Inflammatory macrophage treated with lipopolysaccharide for 1 hour (primary cell): ENCODE data around the gene NEK6.

Experiments
- DNase-seq, 2 donors: peaks; one replicate each; pipeline ENCODE4 v3.0.0-alpha.2; 2020 to 2022

NEK6 gene

DNA sequence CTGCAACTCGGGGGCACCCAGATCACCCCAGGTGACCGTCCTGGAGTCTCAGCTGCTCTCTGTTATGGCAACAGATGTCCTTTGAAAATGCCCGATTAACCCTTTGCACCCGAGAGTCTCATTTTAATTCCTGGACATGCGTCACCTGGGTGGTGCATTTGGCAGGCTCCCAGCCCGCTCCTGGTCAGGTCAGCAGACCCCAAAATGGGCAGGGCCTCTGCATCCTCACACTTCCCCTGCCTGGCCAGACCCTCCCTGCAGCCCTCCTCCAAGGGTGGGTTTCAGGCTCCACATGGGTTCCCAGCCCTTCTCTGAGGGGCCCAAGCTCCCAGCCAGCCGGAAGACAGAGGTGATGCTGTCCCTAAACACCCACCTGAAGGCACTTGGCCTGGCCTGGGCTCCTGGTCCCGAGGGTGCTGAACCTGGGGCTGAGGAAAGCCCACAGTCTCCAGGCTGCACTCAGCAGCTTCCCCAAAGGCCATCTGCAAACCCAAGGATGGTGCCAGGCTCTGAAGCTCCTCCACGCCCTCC lies 88.1 kb downstream of the NEK6 start:
- no peak for DNase-seq

DNA sequence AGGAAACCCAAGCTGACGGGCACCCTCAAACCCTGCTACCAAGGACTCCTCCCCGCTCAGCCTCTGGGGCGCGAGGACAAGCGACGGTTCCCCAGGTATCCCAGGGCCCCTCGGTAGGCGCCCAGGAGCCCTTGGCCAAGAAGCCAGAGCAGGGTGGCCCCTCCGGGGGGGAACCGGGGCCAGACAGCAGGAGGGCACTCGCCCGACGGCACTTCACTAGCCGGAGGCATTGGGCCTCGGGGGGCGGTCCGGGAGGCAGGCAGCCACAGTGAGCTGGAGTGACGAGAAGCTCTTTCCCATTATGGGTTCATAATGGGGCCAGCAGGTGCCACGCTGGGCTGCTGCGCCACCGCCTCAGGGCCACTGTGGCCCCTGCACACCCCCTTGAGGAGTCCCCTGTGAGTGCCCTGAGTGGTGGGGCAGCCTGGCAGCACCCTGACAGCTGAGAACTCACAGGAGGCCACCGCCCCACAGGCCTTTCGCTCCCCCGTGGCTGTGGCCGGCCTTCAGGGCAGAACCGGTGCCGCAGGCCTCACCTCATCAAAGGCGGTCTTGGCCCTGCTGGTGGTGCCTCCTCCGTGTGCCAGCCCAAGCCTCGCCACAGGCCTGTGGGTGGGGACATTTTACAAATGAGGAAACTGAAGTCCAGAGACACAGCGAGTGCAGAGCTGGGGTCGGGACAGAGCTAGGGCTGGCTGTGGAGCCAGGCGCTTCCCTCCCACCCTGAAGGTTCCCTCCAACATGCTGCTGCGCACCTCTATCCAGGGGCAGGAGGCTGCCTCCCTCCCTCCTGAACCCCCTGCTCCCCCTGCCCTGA lies 88.8 kb downstream of the NEK6 start:
- peak in 1 of 2 donors; percentile 45 for DNase-seq

- DNase-seq, result no peak
These were observed 89.6 kb downstream of the NEK6 start for GRCh38 chr9:124347206-124347967.

DNA sequence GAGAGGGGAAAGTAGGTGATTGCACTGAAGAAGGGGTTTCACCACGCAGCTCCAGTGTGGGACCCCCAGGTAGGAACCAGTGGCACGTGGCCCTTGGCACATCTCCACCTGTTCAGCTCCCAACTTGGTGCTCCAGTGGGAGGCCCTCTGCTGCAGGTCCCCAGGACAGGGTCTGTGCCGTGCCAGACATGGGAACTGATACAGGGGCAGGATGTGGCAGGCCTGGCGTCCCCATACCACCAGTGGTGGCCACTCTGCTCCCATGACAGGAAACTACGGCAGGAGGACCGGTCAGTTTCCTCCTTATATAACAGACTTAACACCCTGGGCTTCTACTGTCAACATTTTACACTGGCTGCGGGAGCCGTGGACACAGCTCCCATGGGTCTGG lies 90.2 kb downstream of the NEK6 start:
- DNase-seq, result no peak

GRCh38 chr9:124348363-124348762 lies 90.6 kb downstream of the NEK6 start:
- DNase-seq, result no peak

DNA sequence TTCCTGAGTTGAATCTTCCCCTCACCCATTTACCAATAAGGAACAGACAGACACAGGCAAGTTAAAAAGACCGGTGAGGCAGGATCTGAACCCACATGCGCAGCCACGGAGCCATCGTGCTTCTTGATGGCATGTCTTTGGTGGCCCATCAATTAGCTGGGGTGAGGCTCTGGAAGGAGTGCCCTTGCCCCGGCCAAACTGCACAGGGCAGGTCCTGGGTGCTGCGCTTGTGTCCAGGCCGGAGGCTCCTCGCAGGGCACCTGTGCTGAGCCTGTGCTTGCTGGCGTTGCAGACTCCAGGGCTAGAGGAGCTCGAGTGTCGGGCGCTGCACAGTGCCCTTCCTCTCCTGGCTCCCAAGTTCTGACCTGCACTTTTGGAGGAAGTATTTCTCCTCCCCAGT lies 91.1 kb downstream of the NEK6 start:
- no peak for DNase-seq

- DNase-seq, result no peak
These were observed 91.5 kb downstream of the NEK6 start for GRCh38 chr9:124349267-124349666.

DNA sequence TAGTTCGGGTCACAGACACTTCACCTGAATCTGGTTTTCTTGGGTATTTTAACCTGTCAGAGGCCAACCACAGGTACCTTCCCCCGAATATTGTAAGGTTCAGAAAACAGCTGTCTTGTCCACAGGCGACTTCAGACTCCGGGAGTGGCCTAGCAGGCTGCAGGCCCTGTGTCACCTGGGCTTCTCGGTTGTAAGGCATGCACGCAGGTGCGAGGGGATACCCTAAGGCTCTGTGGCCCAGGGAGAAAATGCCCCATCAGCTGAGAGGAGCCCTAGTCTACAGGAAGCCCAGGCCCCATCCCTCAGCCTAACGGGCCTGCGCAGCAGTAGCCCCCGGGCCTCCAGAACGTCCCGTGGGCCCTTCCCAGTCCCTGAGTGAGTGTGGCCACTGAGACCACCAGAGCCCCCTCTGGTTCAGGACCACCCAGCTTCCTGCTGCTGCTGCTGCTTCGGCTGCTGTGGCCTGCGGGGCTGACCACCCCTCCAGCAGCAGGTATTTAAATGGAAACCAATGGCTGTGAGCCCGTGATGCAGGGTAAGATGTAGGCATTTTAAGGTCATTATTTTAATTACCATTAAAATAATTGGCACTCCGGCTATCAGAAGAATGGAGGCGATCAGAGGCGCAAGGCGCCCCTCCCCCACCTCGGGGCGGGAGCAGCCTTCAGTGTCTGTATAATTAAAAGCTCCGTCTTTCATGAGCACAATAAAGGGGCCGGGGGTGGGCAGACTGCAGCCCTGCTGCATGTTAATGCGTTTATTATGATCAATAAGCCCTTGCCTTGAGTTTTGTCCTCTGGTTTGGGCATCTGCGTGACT lies 92.1 kb downstream of the NEK6 start:
- no peak for DNase-seq

- no peak for DNase-seq
These were observed 92.9 kb downstream of the NEK6 start for GRCh38 chr9:124350494-124351263.

DNA sequence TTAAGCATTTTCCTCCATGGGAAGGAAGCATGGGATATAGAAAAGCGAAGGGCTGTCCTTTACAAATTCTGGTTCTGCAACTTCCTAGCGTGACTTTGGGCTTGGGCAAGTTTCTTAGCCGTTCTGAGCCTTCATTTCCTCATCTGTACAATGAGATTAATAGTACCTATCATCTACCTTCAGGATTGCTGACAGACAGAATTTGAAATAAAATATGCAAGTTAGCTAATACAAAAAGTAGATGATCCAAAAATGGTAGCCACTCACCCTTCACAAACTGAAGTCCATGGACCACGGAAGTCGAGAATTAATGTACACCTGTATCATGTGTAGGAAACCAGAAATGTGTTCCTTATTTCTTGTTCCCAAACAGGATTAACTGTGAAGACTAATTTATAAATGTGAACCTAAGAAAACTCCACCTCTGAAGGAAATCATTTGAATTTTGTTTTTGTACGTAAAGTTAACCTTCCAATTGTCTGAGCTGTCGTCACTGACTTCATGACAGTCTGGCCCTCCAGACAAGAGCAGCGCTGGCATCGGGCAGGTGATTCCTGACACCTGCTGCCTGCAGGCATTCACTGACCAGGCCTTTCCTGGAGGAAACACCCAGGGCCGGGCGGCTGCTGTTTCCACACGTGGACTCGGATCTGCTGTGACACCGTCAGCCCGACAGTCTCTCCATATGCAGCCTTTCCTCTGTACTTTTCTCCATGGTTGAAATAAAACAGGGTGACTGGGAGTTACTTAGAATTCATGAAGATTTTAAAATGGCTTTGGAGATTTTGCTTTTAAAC lies 94.1 kb downstream of the NEK6 start:
- no peak for DNase-seq

GRCh38 chr9:124352616-124353015 lies 94.9 kb downstream of the NEK6 start:
- no peak for DNase-seq

DNA sequence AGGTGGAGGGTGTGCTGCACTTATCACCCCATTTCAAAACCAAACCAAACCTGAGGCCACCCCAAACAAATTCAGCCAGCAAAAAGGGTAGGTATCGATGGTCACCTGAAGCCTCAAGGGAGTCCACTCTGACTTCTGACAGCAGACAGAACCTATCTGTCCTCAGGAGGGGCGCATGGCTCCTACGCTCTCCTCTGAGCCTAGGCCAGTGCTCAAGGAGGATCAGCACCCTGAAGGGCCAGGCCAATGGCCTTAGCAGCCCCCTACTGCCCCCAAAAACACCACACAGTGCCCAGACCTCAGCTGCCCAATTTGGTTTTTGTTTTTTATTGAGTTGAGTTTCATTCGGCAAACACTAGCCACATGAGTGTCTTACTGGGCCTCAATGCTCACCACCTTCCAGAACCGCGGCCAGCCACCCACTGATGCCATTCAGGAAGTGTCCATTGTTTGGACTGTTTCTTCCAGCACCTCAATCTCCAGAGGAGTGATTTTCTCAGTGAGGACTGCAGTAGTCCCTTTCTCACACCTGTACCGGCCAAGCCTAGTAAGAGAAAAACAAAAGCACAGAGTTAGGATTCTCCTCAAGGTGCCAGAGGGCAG lies 95.5 kb downstream of the NEK6 start:
- DNase-seq, result no peak

DNA sequence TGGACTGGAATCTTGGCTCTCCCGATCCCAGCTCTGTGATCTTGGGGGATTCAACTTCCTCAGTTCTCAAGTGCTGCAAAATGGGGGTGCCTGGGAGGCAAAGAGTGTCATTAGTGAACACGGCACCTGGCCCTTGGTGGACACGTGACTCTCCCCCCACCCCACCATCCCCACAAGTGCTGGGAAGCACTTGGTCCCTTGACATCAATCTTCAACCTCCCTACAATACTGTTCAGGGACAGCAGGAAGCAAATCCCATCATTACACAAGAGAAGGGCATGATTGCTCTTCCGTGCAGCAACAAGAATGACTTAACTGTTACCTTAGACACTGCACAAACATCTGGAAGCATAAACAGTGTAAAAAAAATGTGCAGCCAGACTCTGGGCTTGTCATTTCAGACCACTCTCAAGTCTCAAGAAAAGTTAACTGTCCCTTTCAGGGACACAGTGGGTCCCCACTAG lies 96.1 kb downstream of the NEK6 start:
- DNase-seq, result no peak

DNA sequence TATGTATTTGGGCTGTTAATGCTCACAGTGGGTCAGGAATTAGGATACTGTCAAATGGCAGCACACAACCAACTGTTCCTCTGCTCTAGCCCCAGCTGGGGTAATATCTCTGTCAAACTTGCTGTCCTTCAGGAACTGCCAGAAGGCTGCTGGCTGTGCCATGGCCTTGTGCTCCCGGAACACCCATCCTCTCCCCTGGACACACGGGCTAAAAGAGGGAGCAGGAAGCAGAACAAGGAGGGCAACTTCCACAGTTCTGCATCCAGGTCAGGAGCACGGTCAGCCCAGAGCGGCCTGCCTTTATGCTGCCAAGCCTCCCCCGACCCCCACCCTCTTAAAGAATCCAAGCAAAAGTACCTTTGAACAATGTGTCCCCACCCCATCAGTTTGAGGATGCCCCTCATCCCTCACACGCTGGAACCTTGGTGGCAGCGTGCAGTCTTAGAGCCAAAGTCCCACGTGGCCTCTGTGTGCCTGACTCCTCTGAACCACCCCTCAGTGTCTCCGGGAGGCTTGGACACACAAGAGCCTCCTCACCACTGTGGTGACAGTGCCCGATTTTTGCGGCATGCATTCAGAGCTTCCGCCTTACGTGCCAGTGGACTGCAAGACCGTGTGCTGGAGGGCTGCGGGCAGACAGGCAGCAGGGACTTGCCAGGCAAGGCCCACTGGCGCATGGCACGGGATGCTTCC lies 96.7 kb downstream of the NEK6 start:
- no peak for DNase-seq

DNA sequence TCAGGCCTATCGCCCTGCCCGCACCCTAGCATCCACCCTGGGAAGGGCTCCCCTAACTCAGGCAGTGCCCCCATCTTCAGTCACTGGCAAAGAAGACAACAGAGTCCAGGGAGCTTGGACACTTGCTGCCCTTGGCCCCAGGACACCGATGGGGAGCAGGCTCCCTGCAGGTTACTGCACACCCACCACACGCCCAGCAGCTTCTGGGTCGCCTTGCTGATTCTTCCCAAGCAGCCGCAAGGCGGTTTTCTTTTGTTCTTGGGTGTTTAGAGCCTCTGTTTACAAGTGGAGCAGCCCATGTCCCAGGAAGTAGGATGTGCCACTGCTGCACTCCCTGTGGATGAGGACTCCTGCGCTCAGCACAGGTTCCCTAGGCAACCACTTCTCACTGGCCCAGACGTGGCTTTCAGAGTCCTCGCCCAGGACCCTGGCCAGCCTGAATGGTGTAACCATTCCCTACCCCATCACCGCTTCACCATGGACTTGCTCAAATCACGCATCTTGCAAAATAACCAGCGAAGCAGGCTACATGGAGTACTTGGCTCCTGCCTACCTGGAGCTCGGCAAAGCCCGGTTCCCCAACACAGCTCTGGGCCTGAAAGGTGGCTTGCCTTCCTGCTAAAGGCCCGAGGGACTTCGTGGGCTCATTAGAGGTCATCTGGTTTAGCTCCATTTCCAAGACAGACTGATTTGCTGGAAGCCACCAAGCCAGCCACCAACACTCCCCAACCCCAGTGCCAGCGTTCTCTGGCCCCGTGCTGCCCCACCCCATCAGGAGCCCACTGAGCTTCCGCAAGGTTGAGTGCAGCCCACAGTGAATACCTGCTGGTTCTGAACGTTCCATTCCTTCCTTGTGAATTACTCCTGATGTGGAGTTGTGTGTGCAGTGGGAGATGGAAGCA lies 97.5 kb downstream of the NEK6 start:
- no peak for DNase-seq

- DNase-seq, result no peak
These were observed 98.4 kb downstream of the NEK6 start for GRCh38 chr9:124355941-124356744.

DNA sequence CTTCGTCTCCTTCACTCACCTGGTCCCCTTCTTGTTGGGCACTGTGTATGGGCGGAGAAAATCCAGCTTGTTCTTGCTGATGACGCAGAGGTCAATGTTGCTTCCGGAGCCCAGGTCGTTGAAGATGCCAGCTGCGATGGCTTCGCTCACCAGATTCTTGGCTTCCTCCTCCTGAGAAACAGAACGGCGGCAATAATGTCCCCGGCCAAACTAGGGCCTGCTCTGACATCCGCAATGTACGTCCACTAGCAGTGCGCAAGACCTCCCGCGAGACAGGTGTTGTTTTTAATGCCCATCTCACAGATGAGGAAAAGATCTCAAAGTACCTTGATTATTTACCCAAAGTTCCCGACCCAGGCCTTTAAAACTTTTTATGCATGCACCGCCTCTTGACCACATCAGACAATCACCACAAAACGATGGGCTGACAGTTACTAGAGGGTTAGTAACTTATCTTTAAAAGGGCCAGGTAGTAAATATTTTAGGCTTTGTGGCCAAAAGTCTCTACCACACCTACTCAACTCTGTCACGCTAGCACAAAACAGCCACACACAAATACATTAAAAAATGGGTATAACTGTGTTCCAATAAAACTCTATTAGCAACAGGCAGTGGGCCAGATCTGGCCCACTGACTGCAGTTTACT lies 99.1 kb downstream of the NEK6 start:
- no peak for DNase-seq
